HEK293 (cell line): ENCODE data around the gene CACNG4.

Experiments
- CTCF ChIA-PET: fragments of 350-600 bp; formaldehyde crosslinking; extraction: SDS; loops from one replicate; lab custom pipeline; 2021; ENCODE audit warnings: antibody characterized with exemption; lab: Yijun Ruan, JAX
- POLR2A ChIA-PET: fragments of 300-600 bp; formaldehyde crosslinking; extraction: SDS; loops from one replicate; lab custom pipeline; 2020; ENCODE audit warnings: antibody characterized with exemption, inconsistent platforms; lab: Yijun Ruan, JAX
- H3K27ac ChIP-seq: fragments of 200-500 bp; sonication (Bioruptor generic); 2 replicates; pipeline ENCODE4 v1.5.1; 2014; ENCODE audit warnings: low read depth, low read length, control low read depth, inconsistent platforms; ENCODE audit errors: extremely low read depth
- H3K36me3 ChIP-seq, 2 experiments: fragments of 200-500 bp in 1 of 2; sonication (Bioruptor generic) in 1 of 2; 1 replicate in 1 of 2; 2 replicates in 1 of 2; pipeline ENCODE4 v1.5.1; 2014 to 2017; ENCODE audit warnings: inconsistent platforms in 2 of 2, low read length in 2 of 2; ENCODE audit not compliant: control insufficient read depth in 2 of 2, insufficient read depth in 1 of 2
- H3K4me1 ChIP-seq: fragments of 200-500 bp; sonication (Bioruptor generic); 2 replicates; pipeline ENCODE4 v1.5.1; 2014; ENCODE audit warnings: mild to moderate bottlenecking, low read length, inconsistent platforms; ENCODE audit not compliant: control insufficient read depth, insufficient read depth
- H3K4me3 ChIP-seq: 2 replicates; pipeline ENCODE4 v1.5.1; 2011; ENCODE audit warnings: low read depth, mild to moderate bottlenecking, control low read depth, low read length, moderate library complexity
- H3K9me3 ChIP-seq: fragments of 200-500 bp; sonication (Bioruptor generic); 2 replicates; pipeline ENCODE4 v1.5.1; 2014; ENCODE audit warnings: low read depth, low read length, inconsistent platforms; ENCODE audit not compliant: control insufficient read depth, insufficient read depth
- GFI1B ChIP-seq: fragments of 450-650 bp; formaldehyde crosslinking; IDR thresholded peaks from 2 replicates; pipeline ENCODE4 v1.5.1; 2016; ENCODE audit warnings: missing biosample characterization, missing genetic modification characterization
- INSM2 ChIP-seq: fragments of 450-650 bp; formaldehyde crosslinking; IDR thresholded peaks from 2 replicates; pipeline ENCODE4 v1.5.1; 2016; ENCODE audit warnings: missing biosample characterization, missing genetic modification characterization
- KLF1 ChIP-seq: fragments of 450-650 bp; formaldehyde crosslinking; IDR thresholded peaks from 2 replicates; pipeline ENCODE4 v1.5.1; 2016; ENCODE audit warnings: missing biosample characterization, missing genetic modification characterization
- ZBTB7A ChIP-seq: fragments of 450-650 bp; formaldehyde crosslinking; IDR thresholded peaks from 2 replicates; pipeline ENCODE4 v1.5.1; 2016; ENCODE audit warnings: low read depth, missing biosample characterization, missing genetic modification characterization
- ZFP3 ChIP-seq: fragments of 450-650 bp; formaldehyde crosslinking; IDR thresholded peaks from 2 replicates; pipeline ENCODE4 v1.5.1; 2016; ENCODE audit warnings: low read depth, missing biosample characterization, missing genetic modification characterization
- ZIC2 ChIP-seq: fragments of 450-650 bp; formaldehyde crosslinking; IDR thresholded peaks from 2 replicates; pipeline ENCODE4 v1.5.1; 2016; ENCODE audit warnings: missing biosample characterization, missing genetic modification characterization
- ZNF140 ChIP-seq: fragments of 450-650 bp; formaldehyde crosslinking; IDR thresholded peaks from 2 replicates; pipeline ENCODE4 v1.5.1; 2016; ENCODE audit warnings: missing biosample characterization, missing genetic modification characterization
- ZNF19 ChIP-seq: fragments of 450-650 bp; formaldehyde crosslinking; IDR thresholded peaks from 2 replicates; pipeline ENCODE4; 2016; ENCODE audit warnings: missing biosample characterization, missing genetic modification characterization, low read depth
- ZNF223 ChIP-seq: fragments of 450-650 bp; formaldehyde crosslinking; IDR thresholded peaks from 2 replicates; pipeline ENCODE4 v1.5.1; 2016; ENCODE audit warnings: missing biosample characterization, missing genetic modification characterization
- ZNF366 ChIP-seq: fragments of 450-650 bp; formaldehyde crosslinking; conservative IDR thresholded peaks from 2 replicates; pipeline ENCODE4 v1.5.1; 2016; ENCODE audit warnings: missing biosample characterization, missing genetic modification characterization
- ZNF426 ChIP-seq: fragments of 450-650 bp; formaldehyde crosslinking; IDR thresholded peaks from 2 replicates; pipeline ENCODE4 v1.5.1; 2017; ENCODE audit warnings: missing biosample characterization, missing genetic modification characterization, mild to moderate bottlenecking, inconsistent platforms, moderate library complexity
- ZNF488 ChIP-seq: fragments of 450-650 bp; formaldehyde crosslinking; IDR thresholded peaks from 2 replicates; pipeline ENCODE4 v1.5.1; 2016; ENCODE audit warnings: missing biosample characterization, missing genetic modification characterization
- ZNF530 ChIP-seq: fragments of 450-650 bp; formaldehyde crosslinking; IDR thresholded peaks from 2 replicates; pipeline ENCODE4 v1.5.1; 2016; ENCODE audit warnings: low read depth, missing biosample characterization, missing genetic modification characterization
- ZNF555 ChIP-seq: fragments of 450-650 bp; formaldehyde crosslinking; conservative IDR thresholded peaks from 2 replicates; pipeline ENCODE4 v1.5.1; 2017; ENCODE audit warnings: missing biosample characterization, mild to moderate bottlenecking, missing genetic modification characterization, inconsistent platforms
- ZNF580 ChIP-seq: fragments of 450-650 bp; formaldehyde crosslinking; IDR thresholded peaks from 2 replicates; pipeline ENCODE4 v1.5.1; 2016; ENCODE audit warnings: missing biosample characterization, missing genetic modification characterization
- ZNF610 ChIP-seq: fragments of 450-650 bp; formaldehyde crosslinking; IDR thresholded peaks from 2 replicates; pipeline ENCODE4 v1.5.1; 2016; ENCODE audit warnings: missing biosample characterization, missing genetic modification characterization, borderline replicate concordance
- ZNF626 ChIP-seq: fragments of 450-650 bp; sonication (Bioruptor Pico); formaldehyde crosslinking; IDR thresholded peaks from 2 replicates; pipeline ENCODE4 v1.5.1; 2018; ENCODE audit warnings: missing biosample characterization, missing genetic modification characterization, inconsistent platforms
- ZNF704 ChIP-seq: fragments of 450-650 bp; formaldehyde crosslinking; IDR thresholded peaks from 2 replicates; pipeline ENCODE4 v1.5.1; 2016; ENCODE audit warnings: missing biosample characterization, missing genetic modification characterization

CACNG4 gene

GRCh38 chr17:67051155-67051538 lies 86.6 kb downstream of the CACNG4 start:
- Histone ChIP-seq H3K4me3 (no peak overlapping the region), H3K36me3 (no peaks in the 10 kb centered on the region), H3K4me1 (no peaks in the 10 kb centered on the region), H3K27ac (no peak overlapping the region), H3K9me3 (no peaks in the 10 kb centered on the region)
- ChIA-PET POLR2A (no interaction called here), CTCF (interaction anchor here (0.6 kb wide), 1 partner anchor 23 kb away, joined by 4 read pairs; no protein-coding TSS in a partner anchor)
- TF ChIP-seq ZIC2 (tag by site-specific recombination) (no peak), ZNF555 (tag by site-specific recombination) (no peak), ZNF366 (tag by site-specific recombination) (no peak), ZNF704 (tag by site-specific recombination) (no peak), ZNF530 (tag by site-specific recombination) (no peak)

GRCh38 chr17:67051837-67052236 lies 87.3 kb downstream of the CACNG4 start:
- POLR2A ChIA-PET, result no interaction called here
- H3K36me3 ChIP-seq, result no peaks in the 10 kb centered on the region
- CTCF ChIA-PET, result no interaction called here
- no peaks in the 10 kb centered on the region for H3K4me1 ChIP-seq
- H3K4me3 ChIP-seq, result no peak overlapping the region
- H3K27ac ChIP-seq, result no peak overlapping the region
- no peak for TF ChIP-seq ZNF19
- no peak for TF ChIP-seq ZNF580 (tag by site-specific recombination)
- TF ChIP-seq KLF1 (tag by site-specific recombination), result no peak
- TF ChIP-seq GFI1B (tag by site-specific recombination), result no peak
- TF ChIP-seq INSM2, result no peak
- no peak for TF ChIP-seq ZNF223 (tag by site-specific recombination)
- TF ChIP-seq ZNF140 (tag by site-specific recombination), result no peak
- H3K9me3 ChIP-seq, result no peaks in the 10 kb centered on the region

GRCh38 chr17:67052720-67053437 lies 88.4 kb downstream of the CACNG4 start:
- H3K4me3 ChIP-seq, result no peak overlapping the region
- POLR2A ChIA-PET, result no interaction called here
- no peaks in the 10 kb centered on the region for H3K9me3 ChIP-seq
- H3K4me1 ChIP-seq, result no peaks in the 10 kb centered on the region
- CTCF ChIA-PET, result interaction anchor here (1.1 kb wide), 1 partner anchor 44 kb away, joined by 6 read pairs; no protein-coding TSS in a partner anchor
- no peak overlapping the region for H3K27ac ChIP-seq
- no peaks in the 10 kb centered on the region for H3K36me3 ChIP-seq
- TF ChIP-seq ZNF626 (tag by site-specific recombination) (no peak), ZNF366 (tag by site-specific recombination) (no peak), ZFP3 (no peak), ZBTB7A (tag by site-specific recombination) (no peak), ZNF610 (no peak), ZNF426 (no peak), ZNF488 (tag by site-specific recombination) (no peak)
